Activated CD4-positive, alpha-beta memory T cell treated with anti-CD3 and anti-CD28 coated beads for 36 hours (primary cell): Measurements from ENCODE around the gene EEIG2. TPM values are rescaled to one million over a fixed set of nuclear protein-coding genes. Genes with fewer than 3 reads are reported as not detected.

Experiments used
- CTCF ChIA-PET: fragments of 350-600 bp; sonication (Branson Sonifier 250); formaldehyde crosslinking; loops from one replicate; lab custom pipeline; 2021; ENCODE audit warnings: antibody characterized with exemption, inconsistent platforms; lab: Charles Lee
- POLR2A ChIA-PET: fragments of 350-600 bp; sonication (Branson Sonifier 250); formaldehyde crosslinking; loops from one replicate; lab custom pipeline; 2021; ENCODE audit warnings: antibody characterized with exemption; lab: Charles Lee
- DNase-seq: peaks from one replicate; pipeline ENCODE4 v3.0.0-alpha.2; 2020
- H3K27ac Mint-ChIP-seq: one replicate; pipeline ENCODE4 v1.8.0; 2021; ENCODE audit warnings: mixed read lengths
- H3K27me3 Mint-ChIP-seq: one replicate; pipeline ENCODE4 v1.8.0; 2021; ENCODE audit warnings: mixed read lengths
- H3K36me3 Mint-ChIP-seq: one replicate; pipeline ENCODE4 v1.8.0; 2021; ENCODE audit warnings: mixed read lengths
- H3K4me1 Mint-ChIP-seq: one replicate; pipeline ENCODE4 v1.8.0; 2021; ENCODE audit warnings: low read depth, mixed read lengths
- H3K4me3 Mint-ChIP-seq: one replicate; pipeline ENCODE4 v1.8.0; 2021; ENCODE audit warnings: mild to moderate bottlenecking, mixed read lengths
- H3K9me3 Mint-ChIP-seq: one replicate; pipeline ENCODE4 v1.8.0; 2021; ENCODE audit warnings: mixed read lengths
- intact Hi-C: fragments of 100-400 bp; cut with micrococcal nuclease; formaldehyde crosslinking; loops from one replicate; pipeline ENCODE4 v1.15.1; 2023
- total RNA-seq, 2 experiments: library from RNA; stranded (reverse); gene quantifications; one replicate each; pipeline ENCODE4 v1.2.3, GENCODE V29; 2021

The EEIG2 gene
- total RNA-seq, 2 experiments from 2014 or later: 8.4 to 8.7 TPM

GRCh38 chr1:108551137-108551862, 8.6 kb upstream of the EEIG2 start:
- Mint-ChIP-seq H3K4me1 (peaks cover 3% of the 10 kb centered on the region), H3K4me3 (no peak overlapping the region), H3K36me3 (no peaks in the 10 kb centered on the region), H3K9me3 (no peaks in the 10 kb centered on the region), H3K27me3 (peaks cover 4% of the 10 kb centered on the region), H3K27ac (no peak overlapping the region)
- DNase-seq: no peak
- CTCF ChIA-PET: interaction anchor here (0.7 to 4.2 kb wide), 5 partner anchors 10 to 92 kb away, joined by 3 to 43 read pairs (median 5); partner anchors contain the start of gene EEIG2
- POLR2A ChIA-PET: interaction anchor here (1.1 kb wide), 1 partner anchor 9 kb away, joined by 8 read pairs; the partner anchor contains the start of gene EEIG2
- intact Hi-C loops: loop anchor here (1.0 to 2.0 kb wide), 2 partner anchors 40 to 47 kb away; no protein-coding TSS in a partner anchor

GRCh38 chr1:108553905-108554304, 6.0 kb upstream of the EEIG2 start:
- H3K4me3 Mint-ChIP-seq: no peak overlapping the region
- ChIA-PET CTCF (no interaction called here), POLR2A (no interaction called here)
- peaks cover 4% of the 10 kb centered on the region for H3K27me3 Mint-ChIP-seq
- no peak overlapping the region for H3K27ac Mint-ChIP-seq
- intact Hi-C loops: no loop called here
- DNase-seq: no peak
- H3K9me3 Mint-ChIP-seq: no peaks in the 10 kb centered on the region
- H3K4me1 Mint-ChIP-seq: peaks cover 4% of the 10 kb centered on the region
- H3K36me3 Mint-ChIP-seq: no peaks in the 10 kb centered on the region

GRCh38 chr1:108554682-108555427, 5.0 kb upstream of the EEIG2 start:
- H3K27me3 Mint-ChIP-seq: peaks cover 4% of the 10 kb centered on the region
- no peaks in the 10 kb centered on the region for H3K9me3 Mint-ChIP-seq
- intact Hi-C loops: no loop called here
- H3K36me3 Mint-ChIP-seq: no peaks in the 10 kb centered on the region
- no peak overlapping the region for H3K4me3 Mint-ChIP-seq
- no peak overlapping the region for H3K27ac Mint-ChIP-seq
- peaks cover 11% of the 10 kb centered on the region for H3K4me1 Mint-ChIP-seq
- ChIA-PET POLR2A (no interaction called here), CTCF (no interaction called here)
- DNase-seq: no peak

- H3K4me1 Mint-ChIP-seq: peaks cover 17% of the 10 kb centered on the region
- no peak overlapping the region for H3K4me3 Mint-ChIP-seq
- peaks cover 4% of the 10 kb centered on the region for H3K27me3 Mint-ChIP-seq
- ChIA-PET POLR2A (no interaction called here), CTCF (interaction anchor here (1.1 kb wide), 1 partner anchor 43 kb away, joined by 3 read pairs; no protein-coding TSS in a partner anchor)
- no peaks in the 10 kb centered on the region for H3K9me3 Mint-ChIP-seq
- H3K36me3 Mint-ChIP-seq: no peaks in the 10 kb centered on the region
- H3K27ac Mint-ChIP-seq: no peak overlapping the region
- intact Hi-C loops: no loop called here
- DNase-seq: no peak
Measured at GRCh38 chr1:108556066-108556465, 3.8 kb upstream of the EEIG2 start.

GRCh38 chr1:108556499-108556898, 3.4 kb upstream of the EEIG2 start:
- intact Hi-C loops: no loop called here
- DNase-seq: no peak
- Mint-ChIP-seq H3K36me3 (no peaks in the 10 kb centered on the region), H3K4me3 (no peak overlapping the region), H3K4me1 (peaks cover 18% of the 10 kb centered on the region), H3K27ac (no peak overlapping the region), H3K9me3 (no peaks in the 10 kb centered on the region), H3K27me3 (peaks cover 4% of the 10 kb centered on the region)
- ChIA-PET POLR2A (no interaction called here), CTCF (interaction anchor here (1.1 kb wide), 1 partner anchor 44 kb away, joined by 3 read pairs; no protein-coding TSS in a partner anchor)

- Mint-ChIP-seq H3K27me3 (peaks cover 4% of the 10 kb centered on the region), H3K27ac (no peak overlapping the region), H3K36me3 (no peaks in the 10 kb centered on the region), H3K9me3 (no peaks in the 10 kb centered on the region), H3K4me3 (no peak overlapping the region), H3K4me1 (peaks cover 25% of the 10 kb centered on the region)
- no peak for DNase-seq
- ChIA-PET POLR2A (no interaction called here), CTCF (interaction anchor here (1.1 to 7.4 kb wide), 3 partner anchors 12 to 49 kb away, joined by 3 to 172 read pairs (median 3); no protein-coding TSS in a partner anchor)
- intact Hi-C loops: no loop called here
Measured at GRCh38 chr1:108557296-108557695, 2.6 kb upstream of the EEIG2 start.

GRCh38 chr1:108560189-108560873, 431 bp downstream of the EEIG2 start:
- peak; percentile 41 for DNase-seq
- H3K27me3 Mint-ChIP-seq: no peaks in the 10 kb centered on the region
- no peak overlapping the region for H3K27ac Mint-ChIP-seq
- intact Hi-C loops: loop anchor here (2.0 to 10.0 kb wide), 5 partner anchors 132 to 773 kb away; partner anchors contain the start of genes PRPF38B, SLC25A24 and STXBP3
- no peaks in the 10 kb centered on the region for H3K9me3 Mint-ChIP-seq
- no peaks in the 10 kb centered on the region for H3K36me3 Mint-ChIP-seq
- peaks cover 36% of the 10 kb centered on the region for H3K4me1 Mint-ChIP-seq
- H3K4me3 Mint-ChIP-seq: peak overlapping the region; percentile 88
- CTCF ChIA-PET: interaction anchor here (0.6 to 7.4 kb wide), 24 partner anchors 9 to 361 kb away, joined by 3 to 172 read pairs (median 8); partner anchors contain the start of genes HENMT1, PRPF38B and SLC25A24
- POLR2A ChIA-PET: interaction anchor here (0.8 to 2.7 kb wide), 11 partner anchors 9 to 132 kb away, joined by 3 to 13 read pairs (median 3); partner anchors contain the start of genes HENMT1 and PRPF38B

GRCh38 chr1:108560874-108561459, 1.1 kb downstream of the EEIG2 start:
- peak; percentile 68 for DNase-seq
- intact Hi-C loops: loop anchor here (1.0 to 10.0 kb wide), 7 partner anchors 49 to 774 kb away; partner anchors contain the start of genes PRPF38B, SLC25A24 and STXBP3
- no peaks in the 10 kb centered on the region for H3K9me3 Mint-ChIP-seq
- ChIA-PET CTCF (interaction anchor here (1.0 to 7.4 kb wide), 19 partner anchors 9 to 361 kb away, joined by 3 to 172 read pairs (median 9); partner anchors contain the start of genes HENMT1, PRPF38B and SLC25A24), POLR2A (interaction anchor here (0.8 to 2.7 kb wide), 9 partner anchors 41 to 131 kb away, joined by 3 to 13 read pairs (median 3); partner anchors contain the start of genes HENMT1 and PRPF38B)
- peak overlapping the region; percentile 88 for H3K4me3 Mint-ChIP-seq
- H3K27me3 Mint-ChIP-seq: no peaks in the 10 kb centered on the region
- H3K4me1 Mint-ChIP-seq: peaks cover 36% of the 10 kb centered on the region
- H3K27ac Mint-ChIP-seq: no peak overlapping the region
- no peaks in the 10 kb centered on the region for H3K36me3 Mint-ChIP-seq

GRCh38 chr1:108561689-108562326, 1.9 kb downstream of the EEIG2 start:
- DNase-seq: peak; percentile 91
- H3K27me3 Mint-ChIP-seq: no peaks in the 10 kb centered on the region
- ChIA-PET CTCF (interaction anchor here (0.6 to 7.4 kb wide), 15 partner anchors 8 to 362 kb away, joined by 3 to 172 read pairs (median 10); partner anchors contain the start of gene SLC25A24), POLR2A (interaction anchor here (1.4 to 2.7 kb wide), 5 partner anchors 52 to 130 kb away, joined by 3 to 13 read pairs (median 8); partner anchors contain the start of genes HENMT1 and PRPF38B)
- H3K36me3 Mint-ChIP-seq: no peaks in the 10 kb centered on the region
- no peak overlapping the region for H3K27ac Mint-ChIP-seq
- H3K9me3 Mint-ChIP-seq: no peaks in the 10 kb centered on the region
- H3K4me1 Mint-ChIP-seq: peaks cover 36% of the 10 kb centered on the region
- H3K4me3 Mint-ChIP-seq: peak overlapping the region; percentile 88
- intact Hi-C loops: loop anchor here (1.0 to 10.0 kb wide), 7 partner anchors 50 to 775 kb away; partner anchors contain the start of genes PRPF38B, SLC25A24 and STXBP3

- CTCF ChIA-PET: interaction anchor here (7.4 kb wide), 1 partner anchor 55 kb away, joined by 172 read pairs; no protein-coding TSS in a partner anchor
- Mint-ChIP-seq H3K4me1 (peaks cover 36% of the 10 kb centered on the region), H3K27me3 (no peaks in the 10 kb centered on the region), H3K9me3 (no peaks in the 10 kb centered on the region), H3K36me3 (no peaks in the 10 kb centered on the region), H3K27ac (no peak overlapping the region), H3K4me3 (no peak overlapping the region)
- intact Hi-C loops: loop anchor here (5.0 to 10.0 kb wide), 4 partner anchors 128 to 777 kb away; partner anchors contain the start of genes PRPF38B and SLC25A24
- no peak for DNase-seq
- POLR2A ChIA-PET: no interaction called here
Measured at GRCh38 chr1:108563808-108564207, 3.9 kb downstream of the EEIG2 start.
